ENCODE data around the gene SYNPR. TPM values are rescaled to one million over a fixed set of nuclear protein-coding genes. Genes with fewer than 3 reads are reported as not detected.

Gene SYNPR
- total RNA-seq, 1 experiment from 2014 or later = 0.17 TPM

DNA sequence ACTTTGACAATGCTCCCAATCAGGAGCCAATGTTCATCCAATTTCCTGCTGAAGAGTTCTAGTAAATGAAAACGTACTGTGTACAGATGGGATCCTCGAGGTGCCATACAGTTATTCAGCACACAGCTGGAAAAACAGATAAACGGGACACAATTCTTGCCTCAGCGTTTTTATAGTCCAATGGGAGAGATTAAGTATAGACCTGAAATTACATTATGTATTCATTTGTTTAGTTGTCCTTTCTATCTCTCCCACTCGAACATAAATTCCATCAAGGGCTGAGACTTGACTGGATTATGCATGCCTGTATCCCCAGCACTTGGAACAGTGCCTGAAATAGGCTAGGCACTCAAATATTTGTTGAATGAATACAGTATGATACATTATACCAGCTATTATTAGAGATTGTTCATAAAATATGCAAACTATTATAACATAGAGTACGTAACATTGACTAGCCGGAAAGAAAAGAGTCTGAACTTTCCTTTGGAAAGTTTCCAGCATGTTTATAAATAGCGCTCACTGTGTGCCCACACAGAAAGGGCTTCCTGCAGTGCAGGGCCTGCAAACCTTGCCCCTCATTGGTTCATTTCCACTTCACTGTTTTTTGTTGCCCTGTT, 346.9 kb downstream of the SYNPR start:
- H2BK120ac ChIP-seq (ENCODE audit: low read depth, low read length, poor library complexity, severe bottlenecking) = no peak overlapping the region
- H2BK12ac ChIP-seq (ENCODE audit: insufficient read length, low read depth, low read length) = no peak overlapping the region
- no CpG with 5 or more reads among the region's 8 CpGs for WGBS (ENCODE audit: extremely low coverage, insufficient read length, low lambda C conversion rate)
- no peak overlapping the region for H2BK5ac ChIP-seq (ENCODE audit: insufficient read length, low read length)
- H2BK20ac ChIP-seq (ENCODE audit: low read depth, low read length, poor library complexity, severe bottlenecking) = no peak overlapping the region
- no peak for DNase-seq
- H3K9me3 ChIP-seq (ENCODE audit: control insufficient read depth, low read depth, low read length) = no peaks in the 10 kb centered on the region
- H3K79me2 ChIP-seq (ENCODE audit: insufficient read depth, low read length) = no peaks in the 10 kb centered on the region
- Mint-ChIP-seq H3K4me3 (no peak overlapping the region), H3K27me3 (ENCODE audit: low read depth) (no peaks in the 10 kb centered on the region), H3K4me1 (peaks cover 27 to 33% of the 10 kb centered on the region in 2 experiments), H3K9me3 (no peaks in the 10 kb centered on the region), H3K27ac (no peak overlapping the region), H3K36me3 (ENCODE audit: insufficient read depth in 1 of 3, low read depth in 3 of 3) (no peaks in the 10 kb centered on the region)
- no peaks in the 10 kb centered on the region for H3K23me2 ChIP-seq (ENCODE audit: insufficient read length, low read depth, low read length, poor library complexity, severe bottlenecking)
- H3K27me3 ChIP-seq (ENCODE audit: insufficient read depth, low read length) = no peaks in the 10 kb centered on the region
- no peak overlapping the region for H3K14ac ChIP-seq (ENCODE audit: insufficient read depth, low read length)
- TF ChIP-seq, protein P1, sequence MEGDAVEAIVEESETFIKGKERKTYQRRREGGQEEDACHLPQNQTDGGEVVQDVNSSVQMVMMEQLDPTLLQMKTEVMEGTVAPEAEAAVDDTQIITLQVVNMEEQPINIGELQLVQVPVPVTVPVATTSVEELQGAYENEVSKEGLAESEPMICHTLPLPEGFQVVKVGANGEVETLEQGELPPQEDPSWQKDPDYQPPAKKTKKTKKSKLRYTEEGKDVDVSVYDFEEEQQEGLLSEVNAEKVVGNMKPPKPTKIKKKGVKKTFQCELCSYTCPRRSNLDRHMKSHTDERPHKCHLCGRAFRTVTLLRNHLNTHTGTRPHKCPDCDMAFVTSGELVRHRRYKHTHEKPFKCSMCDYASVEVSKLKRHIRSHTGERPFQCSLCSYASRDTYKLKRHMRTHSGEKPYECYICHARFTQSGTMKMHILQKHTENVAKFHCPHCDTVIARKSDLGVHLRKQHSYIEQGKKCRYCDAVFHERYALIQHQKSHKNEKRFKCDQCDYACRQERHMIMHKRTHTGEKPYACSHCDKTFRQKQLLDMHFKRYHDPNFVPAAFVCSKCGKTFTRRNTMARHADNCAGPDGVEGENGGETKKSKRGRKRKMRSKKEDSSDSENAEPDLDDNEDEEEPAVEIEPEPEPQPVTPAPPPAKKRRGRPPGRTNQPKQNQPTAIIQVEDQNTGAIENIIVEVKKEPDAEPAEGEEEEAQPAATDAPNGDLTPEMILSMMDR (conservative IDR thresholded peaks at IDR 0.05) = no peak
- H4K20me1 ChIP-seq (ENCODE audit: control insufficient read depth, insufficient read depth, insufficient read length) = no peaks in the 10 kb centered on the region
- no peak overlapping the region for H3K4me2 ChIP-seq (ENCODE audit: insufficient read depth, insufficient read length, low read length)
- H2AK5ac ChIP-seq (ENCODE audit: insufficient read length, low read length) = no peak overlapping the region
- no peak overlapping the region for H3K27ac ChIP-seq (ENCODE audit: insufficient read length, low read depth, low read length)
- no peak overlapping the region for H4K91ac ChIP-seq (ENCODE audit: insufficient read length, low read depth, low read length)
- no peak overlapping the region for H3K23ac ChIP-seq (ENCODE audit: insufficient read length, low read depth, low read length)
- H3K4me1 ChIP-seq (ENCODE audit: insufficient read depth, low read length) = peaks cover 7% of the 10 kb centered on the region; the same call in 1 of the 2 replicates
- no peak overlapping the region for H3K4ac ChIP-seq (ENCODE audit: low read depth, low read length)
- no peak overlapping the region for H3K56ac ChIP-seq (ENCODE audit: insufficient read length, low read depth, low read length)
- H2BK15ac ChIP-seq (ENCODE audit: low read depth, low read length) = no peak overlapping the region
- H4K5ac ChIP-seq (ENCODE audit: insufficient read length, low read depth, low read length) = no peak overlapping the region
- H2AFZ ChIP-seq (ENCODE audit: low read length) = no peak overlapping the region
- H3T11ph ChIP-seq (ENCODE audit: low read length) = no peak overlapping the region
- H3K9ac ChIP-seq (ENCODE audit: extremely low read depth, insufficient read length, low read length) = no peak overlapping the region
- no peak overlapping the region for H3K18ac ChIP-seq (ENCODE audit: insufficient read length, low read depth, low read length)
- no peak overlapping the region for H4K8ac ChIP-seq (replicated peaks; ENCODE audit: insufficient read length, low read depth, low read length)
- no peaks in the 10 kb centered on the region for H3K79me1 ChIP-seq (ENCODE audit: insufficient read depth, low read depth, low read length, poor library complexity, severe bottlenecking)

All from H9 (cell line).